UCSD-AML1 (cell line): ENCODE data around the gene DIPK1B.

Source experiments
- DNase-seq: peaks from one replicate; lab custom pipeline; 2025; ENCODE audit not compliant: unreplicated experiment; lab: John Stamatoyannopoulos, UW

DIPK1B gene

DNA sequence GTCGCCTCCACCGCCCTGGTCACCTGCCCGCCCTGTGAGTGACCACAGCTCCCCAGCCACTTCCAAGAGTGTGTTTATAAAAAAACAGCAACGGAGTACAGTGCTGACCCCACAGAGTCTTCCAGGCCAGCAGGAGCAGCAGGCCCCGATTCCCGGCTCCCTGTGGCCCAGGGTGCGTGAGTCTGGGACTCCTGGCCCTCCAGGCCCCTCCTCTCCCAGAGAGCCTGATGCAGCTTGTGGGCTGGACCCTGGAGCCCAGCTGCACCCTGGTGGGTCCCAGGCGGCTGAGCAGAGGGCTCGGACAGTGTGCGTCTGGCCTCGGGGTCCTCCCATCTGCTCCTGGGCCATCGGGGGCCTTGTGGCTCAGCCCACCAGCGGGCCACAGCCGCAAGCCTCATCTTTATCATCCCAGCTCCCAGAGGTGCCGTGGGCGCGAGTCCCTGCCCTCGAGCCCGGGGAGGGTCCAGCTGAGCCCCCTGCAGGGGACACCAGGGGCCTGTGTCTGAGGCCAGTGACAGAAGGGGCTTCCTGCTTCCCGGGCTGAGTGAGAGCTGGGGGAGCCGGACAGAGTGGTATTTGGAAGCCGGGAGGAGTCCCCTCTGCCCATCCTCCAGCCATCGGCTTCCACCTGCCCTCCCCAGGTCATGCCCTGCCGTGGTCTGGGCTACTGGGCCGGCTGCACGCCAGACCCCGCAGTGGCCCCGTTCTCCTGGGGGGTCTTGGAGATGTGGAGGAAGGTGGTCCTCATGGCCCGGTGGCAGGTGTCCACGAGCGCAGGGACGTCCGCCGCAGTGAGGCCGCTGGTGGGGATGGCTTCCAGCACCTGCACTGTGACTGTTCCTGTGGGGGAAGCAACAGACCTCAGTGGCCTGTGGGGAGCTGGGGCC is 39.0 kb upstream of the DIPK1B start:
- peak; percentile 65 for DNase-seq

DNA sequence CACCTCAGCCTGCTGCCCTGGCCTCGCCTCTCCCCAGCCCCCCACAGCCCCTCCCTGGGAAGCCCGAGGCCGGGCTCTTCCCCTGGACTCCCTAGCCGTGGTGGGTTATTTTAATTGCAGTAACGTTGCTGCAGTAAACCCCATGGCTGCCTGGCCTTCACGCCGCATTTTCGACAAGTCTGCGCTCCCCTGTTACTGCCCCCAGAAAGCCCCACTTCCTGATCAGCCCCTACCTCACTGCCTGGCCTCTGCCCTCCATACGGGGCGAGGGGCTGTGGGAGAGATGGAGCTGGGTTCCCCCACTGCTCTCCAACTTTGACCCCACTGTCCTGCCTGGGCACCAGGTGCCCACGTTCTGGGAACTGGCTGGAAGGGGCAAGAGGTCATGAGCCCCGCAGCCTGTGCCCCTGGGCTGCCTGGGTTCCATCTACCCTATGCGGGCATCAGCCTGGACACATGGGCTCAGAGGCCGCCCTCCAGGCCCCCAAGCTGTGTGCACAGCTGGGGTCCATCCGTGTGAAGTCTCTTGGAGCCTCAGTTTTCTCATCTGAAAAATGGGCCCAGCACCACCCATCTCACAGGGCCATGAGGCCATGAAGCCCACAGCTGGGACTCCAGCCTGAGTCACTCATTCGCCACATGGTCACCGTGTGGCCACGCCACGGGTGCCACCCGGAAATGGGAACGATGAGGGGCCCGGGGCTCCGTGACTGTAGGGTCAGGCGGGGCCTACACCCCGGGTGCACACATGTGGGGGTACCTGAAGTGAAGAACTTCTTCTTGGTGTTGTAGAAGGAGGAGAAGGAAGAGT is 38.2 kb upstream of the DIPK1B start:
- DNase-seq, result peak; percentile 65

DNA sequence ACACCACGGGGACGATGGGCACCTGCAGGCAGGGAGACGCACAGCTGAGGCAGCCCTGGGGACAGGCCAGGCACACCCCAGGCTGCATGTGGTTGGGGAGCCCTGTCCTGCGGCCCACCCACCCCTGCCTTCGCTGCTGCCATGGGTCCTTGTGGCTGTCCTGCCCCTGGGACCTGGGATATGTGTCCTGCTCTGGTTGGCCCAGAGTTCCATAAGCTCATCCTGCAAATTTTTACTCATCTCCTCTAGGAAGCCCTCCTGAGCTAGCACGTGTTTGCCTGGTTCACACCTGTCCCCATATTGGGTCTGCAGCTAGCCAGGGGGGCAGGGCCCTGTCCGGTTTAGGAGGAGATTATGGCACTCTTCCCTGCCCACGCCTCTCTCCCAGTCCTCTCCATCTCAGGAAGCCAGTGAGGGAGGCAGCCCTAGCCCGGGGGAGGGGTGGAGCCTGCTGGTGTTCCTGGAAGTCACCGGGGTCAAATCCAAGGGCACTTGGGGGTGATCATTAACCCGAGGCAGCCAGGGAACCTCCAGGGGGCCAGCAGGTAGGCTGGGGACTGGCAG is 37.5 kb upstream of the DIPK1B start:
- peak; percentile 55 for DNase-seq

DNA sequence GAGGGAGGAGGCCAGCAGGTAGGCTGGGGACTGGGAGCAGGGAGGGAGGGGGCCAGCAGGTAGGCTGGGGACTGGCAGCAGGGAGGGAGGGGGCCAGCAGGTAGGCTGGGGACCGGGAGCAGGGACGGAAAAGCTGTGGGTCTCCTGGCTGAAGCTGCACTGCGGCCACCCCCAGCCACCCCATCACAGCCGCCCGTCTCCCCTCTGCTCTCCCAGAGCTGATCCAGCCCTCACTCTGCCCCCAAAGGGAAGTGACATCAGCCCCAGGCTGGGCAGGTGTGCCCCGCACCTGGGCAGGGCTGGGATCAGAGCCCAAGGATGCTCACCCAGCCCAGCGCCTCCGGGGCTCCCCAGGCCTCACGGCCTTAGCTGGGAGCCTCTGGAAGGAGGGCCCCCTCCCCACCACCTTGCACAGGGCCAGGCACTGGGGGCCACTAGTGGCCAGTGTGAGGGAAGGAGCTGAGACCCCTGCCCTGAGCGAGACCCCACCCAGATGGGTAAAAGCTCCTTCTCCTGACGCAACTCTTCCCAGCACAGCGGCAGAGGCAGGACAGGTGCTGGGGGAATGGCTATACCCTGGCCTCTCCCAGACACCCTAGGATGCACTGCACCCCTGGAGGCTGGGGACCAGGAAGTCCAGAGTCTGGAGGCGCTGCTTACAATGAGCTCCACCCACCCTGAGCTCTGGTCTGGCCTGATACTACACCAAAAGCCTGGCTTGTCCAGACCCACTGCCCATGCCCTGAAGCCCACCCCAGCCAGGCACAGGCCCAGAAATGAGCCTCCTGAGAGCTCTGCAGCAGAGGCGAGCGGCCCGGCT is 36.7 kb upstream of the DIPK1B start:
- no peak for DNase-seq

DNA sequence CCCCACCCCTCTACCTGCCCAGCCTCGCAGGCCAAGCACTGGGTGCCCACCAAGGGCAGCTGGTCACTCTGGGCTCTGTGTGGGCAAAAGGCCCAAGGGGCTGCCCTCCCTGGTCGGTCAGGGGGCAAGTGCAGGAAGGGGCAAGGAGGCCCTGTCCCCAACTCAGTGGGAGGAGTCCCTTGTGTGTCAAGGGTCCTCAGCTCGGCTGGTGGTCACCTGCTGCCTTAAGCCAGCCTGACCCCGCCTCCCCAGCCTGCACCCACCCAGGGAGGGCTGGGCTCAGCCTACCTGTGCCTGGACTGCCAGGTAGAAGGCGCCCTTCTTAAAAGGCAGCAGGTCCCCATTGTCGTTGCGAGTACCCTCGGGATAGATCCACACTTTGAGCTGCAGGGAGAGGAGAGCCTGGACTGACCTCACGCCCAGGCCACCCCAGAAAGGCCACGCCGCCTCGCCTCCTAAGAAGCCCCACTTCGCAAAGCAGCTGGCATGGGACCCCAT is 36.0 kb upstream of the DIPK1B start:
- DNase-seq, result no peak

DNA sequence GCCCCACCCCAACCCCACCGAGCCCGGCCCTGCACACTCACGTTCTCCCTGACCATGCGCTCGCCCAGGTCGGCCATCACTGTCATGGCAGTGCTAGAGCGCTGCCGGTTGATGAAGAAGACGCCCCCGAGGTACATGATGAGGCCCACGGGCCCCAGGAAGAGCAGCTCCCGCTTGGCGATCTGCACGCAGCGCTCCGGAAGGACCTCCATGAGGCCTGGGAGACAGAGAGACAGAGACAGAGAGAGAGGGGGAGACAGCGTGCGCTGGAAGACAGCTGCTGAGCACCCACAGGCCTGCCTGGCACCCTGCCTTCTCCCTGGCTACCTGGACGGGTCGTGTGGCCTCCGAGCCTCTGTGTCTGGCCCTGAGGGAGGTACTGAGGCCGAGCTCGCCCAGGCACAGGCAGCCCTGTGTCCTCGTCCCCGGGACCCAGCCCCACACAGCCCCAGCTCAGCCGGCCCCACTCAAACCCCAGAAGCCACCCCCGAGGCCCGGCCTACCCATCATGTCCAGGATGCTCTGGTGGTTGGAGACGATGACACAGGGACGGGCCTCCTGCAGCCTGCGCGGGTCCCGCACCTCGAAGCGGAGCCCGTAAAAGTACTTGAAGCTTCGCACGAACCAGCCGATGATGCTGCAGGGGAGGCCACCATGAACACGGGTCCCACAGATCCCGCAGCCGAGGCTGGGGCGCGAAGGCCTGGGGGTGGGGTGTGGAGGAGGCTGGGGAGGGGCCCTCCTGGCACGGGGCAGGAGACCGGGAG is 35.3 kb upstream of the DIPK1B start:
- DNase-seq, result no peak

DNA sequence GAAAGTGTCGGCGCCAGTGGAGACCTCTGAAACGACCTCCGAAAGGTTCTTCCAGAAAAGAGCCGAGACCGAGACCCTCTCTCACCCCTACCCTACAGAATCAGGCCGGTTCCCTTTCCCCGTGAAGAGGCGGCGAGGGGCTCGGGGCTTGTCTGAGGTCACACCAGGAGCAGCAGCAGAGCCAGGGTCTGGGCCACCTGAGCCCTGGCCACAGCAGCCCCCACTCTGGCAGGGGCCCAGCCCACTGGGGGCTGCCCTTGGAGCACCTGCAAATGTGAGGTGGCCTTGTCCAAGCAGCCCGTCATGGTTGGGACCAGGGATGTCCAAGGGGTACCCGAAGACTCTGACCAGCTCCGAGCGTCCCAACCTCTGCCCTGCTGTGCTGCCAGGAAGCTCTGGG is 34.3 kb upstream of the DIPK1B start:
- DNase-seq, result no peak

DNA sequence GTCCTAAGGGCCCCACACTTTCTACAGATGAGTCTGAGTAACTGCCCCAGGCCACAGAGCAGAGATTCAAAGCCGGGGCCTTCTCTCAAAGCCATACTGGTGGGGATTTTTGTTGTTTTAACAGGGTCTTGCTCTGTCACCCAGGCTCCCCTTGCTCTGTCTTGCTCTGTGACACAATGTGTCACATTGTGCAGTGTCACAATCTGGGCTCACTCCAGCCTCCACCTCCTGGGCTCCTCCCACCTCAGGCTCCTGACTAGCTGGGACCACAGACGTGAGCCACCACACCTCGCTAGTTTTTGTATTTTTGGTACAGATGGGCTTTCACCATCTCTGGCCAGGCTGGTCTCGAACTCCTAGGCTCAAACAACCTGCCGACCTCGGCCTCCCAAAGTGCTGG is 33.7 kb upstream of the DIPK1B start:
- no peak for DNase-seq

DNA sequence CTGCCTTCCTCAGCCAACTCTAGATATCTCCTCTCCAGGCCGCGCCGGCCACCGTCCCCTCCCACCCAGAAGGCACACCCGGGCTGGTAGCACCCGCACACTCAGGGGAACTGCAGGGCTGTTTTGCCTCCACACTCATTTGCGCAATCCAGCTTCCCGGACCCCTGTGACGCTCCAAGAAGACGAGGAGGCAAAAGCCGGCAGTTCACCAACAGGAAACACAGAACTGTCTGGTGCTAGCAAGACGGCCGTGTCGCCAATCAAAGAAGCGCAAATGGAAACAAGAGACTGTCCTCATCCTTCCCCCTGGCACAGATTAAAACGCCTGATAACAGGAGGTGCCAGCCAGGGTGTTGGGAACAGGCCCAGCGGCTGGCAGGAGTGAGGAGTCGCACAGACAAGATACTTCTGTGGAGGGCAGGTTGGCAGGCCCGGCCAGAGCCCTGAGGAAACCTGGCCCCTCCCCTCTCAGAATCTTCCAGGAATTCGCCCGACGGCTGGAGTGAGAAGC is 32.9 kb upstream of the DIPK1B start:
- DNase-seq, result no peak

DNA sequence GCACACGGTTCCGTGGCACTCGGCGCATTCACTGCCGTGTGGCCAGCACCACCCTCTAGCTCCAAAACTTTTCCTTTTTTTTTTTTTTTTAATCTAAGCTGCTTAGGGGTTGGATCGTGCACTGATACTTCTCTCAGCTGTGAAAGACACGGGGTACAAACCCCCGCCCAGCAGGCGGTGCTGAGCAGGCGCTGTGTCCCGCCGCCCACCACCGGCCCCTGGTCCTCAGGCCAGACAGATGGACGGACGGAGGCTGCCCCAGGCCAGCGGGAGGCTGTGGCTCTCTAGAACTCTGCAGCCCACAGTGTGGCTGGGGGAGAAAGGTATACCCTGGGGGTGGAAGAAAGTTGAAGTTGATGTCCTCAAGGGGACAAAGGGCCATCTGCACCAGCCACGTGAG is 31.3 kb upstream of the DIPK1B start:
- no peak for DNase-seq

DNA sequence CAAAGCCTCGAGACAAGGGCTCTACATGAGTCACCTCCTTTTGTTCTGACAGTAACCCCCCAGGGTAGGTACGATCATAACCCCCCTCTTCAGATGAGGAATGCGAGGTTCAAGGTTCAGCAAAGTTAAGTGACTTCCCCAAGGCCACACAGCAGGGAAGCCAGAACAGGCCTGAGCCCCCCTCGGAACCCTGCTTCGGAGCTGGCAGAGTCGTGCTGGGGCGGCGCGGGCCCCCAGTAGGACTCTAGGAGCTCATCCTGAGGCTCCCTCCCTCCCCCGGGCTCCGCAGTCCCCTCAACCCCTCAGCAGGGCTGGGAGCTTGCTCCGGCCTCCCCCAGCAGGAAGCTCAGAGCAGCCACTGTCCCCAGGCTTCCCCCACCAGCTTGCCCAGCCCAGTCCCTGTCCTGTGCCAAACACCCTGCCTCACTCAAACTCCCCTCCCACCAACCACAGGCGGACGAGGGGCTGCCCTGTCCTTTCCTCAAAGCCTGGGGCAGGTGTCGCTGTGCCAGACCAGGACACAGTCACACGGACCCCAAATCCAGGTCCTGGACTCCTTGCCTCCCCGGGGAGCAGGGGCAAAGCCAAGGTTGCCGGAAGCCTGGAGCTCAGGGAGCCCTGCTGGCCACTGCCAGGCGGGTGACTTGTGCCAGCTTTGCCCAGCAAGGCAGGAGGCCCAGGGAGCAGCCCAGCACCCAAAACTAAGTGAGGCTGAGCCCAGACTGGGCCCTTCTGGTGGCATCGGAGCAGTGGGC is 30.2 kb upstream of the DIPK1B start:
- DNase-seq, result no peak

DNA sequence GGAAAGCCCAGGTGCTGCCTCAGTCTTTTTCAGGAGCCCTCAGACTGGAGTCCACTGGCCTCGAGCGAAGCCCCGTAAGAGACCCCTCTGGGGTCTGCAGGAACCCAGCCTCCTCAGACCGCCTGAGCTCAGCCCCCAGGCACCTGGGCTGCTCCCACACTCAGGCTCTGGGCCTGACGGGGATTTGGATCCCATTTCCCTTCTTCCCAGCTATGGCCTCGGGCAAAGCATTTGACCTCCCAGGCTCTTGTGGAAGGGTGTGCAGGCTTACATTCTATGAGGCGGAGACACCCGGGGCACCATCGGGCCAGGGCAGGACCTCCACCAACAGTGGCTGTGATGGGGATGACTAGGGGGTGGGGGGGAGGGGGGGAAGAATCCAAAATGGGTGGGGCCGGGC is 29.7 kb upstream of the DIPK1B start:
- no peak for DNase-seq

DNA sequence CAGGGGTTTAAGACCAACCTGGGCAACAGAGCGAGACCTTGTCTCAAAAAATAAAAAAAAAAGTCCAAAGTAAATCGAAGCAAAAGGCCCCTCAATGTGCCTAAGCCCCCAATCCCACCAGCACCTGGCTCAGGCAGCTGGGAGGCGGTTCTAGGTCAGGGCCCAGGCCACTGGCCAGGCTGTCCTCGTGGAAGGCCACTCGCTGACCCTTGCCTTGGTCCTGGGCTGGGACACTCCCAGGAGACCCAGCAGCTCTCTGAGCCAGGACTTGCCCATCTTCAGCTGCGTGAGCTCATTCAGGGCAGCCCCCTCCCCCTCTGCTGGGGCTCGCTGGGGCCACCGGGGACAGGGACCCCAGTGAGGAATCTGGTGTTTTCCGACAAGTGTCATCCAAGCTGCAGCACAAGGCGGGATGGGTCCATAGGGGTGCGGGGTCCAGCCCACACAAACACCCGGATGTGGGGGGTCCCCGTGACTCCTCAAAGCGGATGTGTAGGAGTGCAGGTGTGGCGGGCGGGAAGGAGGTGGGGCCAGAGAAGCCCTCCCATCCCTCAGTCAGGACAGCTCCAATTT is 29.1 kb upstream of the DIPK1B start:
- DNase-seq, result no peak

DNA sequence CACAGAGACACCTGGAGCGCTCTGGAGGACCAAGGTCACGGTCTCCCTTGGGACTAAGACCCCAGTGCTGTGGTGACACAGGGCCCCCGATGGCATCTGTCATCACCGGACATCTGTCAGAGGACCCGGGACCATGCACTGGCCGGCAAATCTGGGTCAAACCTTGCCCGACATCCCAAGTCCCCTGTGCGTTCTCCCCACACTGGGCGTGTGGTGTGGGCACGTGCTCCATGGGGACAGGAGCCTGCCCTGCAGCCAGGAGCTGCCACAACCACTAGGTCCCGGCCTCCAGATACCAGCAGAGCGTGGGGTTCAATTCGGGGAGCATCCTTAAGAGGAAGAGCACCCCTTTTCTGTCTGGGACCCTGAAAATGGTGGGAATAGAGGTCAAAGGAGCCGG is 28.6 kb upstream of the DIPK1B start:
- no peak for DNase-seq

DNA sequence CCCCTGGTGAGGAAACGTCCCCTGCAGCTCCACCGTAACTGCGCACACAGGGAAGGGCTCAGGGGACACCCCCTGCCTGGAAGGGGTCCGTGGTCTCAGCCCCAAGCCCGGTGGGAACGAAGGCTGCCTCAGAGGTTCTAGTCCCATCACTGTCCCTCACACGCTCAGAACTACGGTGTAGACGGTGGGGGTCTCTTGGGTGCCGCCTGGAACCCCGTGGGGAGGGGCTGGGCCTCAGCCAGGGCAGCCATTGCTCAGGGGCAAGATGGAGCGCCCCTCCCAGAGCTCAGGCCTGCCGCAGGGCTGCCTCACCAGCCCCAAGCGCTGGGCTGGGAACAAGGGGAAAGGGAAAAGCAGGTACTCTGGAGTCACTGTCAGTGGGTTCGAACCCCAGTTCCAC is 28.0 kb upstream of the DIPK1B start:
- no peak for DNase-seq

DNA sequence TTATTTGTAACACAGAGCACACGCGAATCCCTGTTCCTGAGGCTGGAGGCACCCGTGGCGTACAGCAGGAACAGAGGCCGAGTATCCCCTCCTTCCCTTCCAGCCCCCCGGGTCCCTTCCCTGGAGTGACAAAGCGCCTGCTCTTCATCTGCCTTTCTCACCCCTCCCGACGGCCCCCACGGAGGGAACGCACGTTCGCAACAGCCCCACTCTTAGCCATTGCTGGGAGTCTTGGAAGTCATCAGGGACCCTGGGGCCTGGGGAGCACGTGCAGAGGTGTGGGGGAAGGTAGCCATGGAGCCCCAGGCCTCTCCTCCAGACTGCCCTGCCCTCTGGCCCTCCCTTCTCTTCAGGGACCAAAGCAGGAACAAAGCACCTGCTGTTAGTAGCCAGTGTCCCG is 27.6 kb upstream of the DIPK1B start:
- DNase-seq, result no peak

DNA sequence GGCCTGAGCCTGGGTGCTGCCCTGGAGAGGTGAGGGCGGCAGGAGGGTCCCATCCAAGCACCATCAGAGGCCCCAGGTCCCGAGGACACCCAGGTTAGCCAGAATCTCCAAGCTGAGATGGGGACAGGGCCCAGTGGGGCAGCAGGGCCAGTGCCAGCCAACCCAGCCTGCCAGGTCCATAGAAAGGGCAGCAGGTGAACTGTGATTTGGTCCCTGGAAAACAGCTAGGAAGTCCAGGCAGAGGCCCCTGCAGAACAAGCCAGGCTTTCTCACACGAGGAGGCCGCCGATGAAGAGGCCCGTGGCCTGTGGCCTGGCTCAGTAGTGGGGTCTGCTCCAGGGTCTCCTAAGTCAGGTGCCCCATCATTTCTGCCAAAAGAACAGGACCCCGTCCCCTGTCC is 27.2 kb upstream of the DIPK1B start:
- no peak for DNase-seq

DNA sequence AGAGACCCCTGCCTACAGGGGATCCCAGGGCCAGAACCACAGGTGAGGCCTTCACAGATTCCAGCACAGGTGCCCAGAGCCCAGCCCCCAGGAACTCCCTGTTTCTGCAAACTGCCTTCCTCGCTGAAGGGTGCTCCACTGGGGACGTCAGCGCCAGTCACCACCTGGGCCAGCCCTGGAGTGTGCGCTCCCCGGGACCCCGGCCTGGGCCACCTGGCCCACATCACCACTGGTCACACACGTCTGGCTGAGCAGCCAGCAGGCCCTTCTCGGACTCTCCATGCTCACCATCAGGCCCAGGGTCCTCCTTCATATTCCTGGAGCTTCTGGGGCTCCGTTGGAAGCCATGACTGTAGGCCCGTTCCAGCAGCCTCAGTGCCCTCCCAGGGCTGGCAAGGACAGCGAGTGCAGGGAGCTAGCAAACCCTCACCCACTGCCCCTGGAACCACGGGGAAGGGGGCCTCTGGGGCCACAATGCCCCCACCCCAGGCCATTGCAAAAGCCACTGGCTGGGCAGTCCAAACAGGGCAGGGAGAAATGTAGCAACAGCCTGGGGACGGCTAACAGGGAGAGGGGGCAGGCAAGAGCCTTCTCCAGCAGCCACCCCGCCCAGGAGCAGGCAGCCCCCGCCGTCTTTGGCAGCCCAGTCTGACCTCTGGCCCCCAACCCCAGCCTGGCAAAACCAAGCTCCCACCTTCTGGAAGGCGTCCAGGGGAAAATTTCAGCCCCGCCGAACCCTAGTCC is 26.4 kb upstream of the DIPK1B start:
- no peak for DNase-seq

DNA sequence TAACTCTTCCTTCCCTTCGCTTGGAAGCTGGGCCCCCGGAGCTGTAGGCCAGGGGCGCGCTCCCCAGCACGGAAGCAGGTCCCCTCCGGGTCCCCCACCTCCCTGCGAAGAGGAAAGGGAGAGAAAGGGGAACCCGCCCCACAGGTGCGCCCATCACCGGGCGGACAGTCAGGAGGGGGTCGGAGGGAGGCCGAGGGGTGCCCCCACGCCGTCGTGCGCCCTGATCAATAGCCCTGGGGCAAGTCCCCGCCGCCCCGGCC is 25.9 kb upstream of the DIPK1B start:
- no peak for DNase-seq
